Transverse colon (tissue), 3 donors: Measurements from ENCODE around the gene CLEC3B.

ENCODE experiments used
- POLR2A ChIP-seq: fragments of 450-650 bp; IDR thresholded peaks from one replicate; pipeline ENCODE4 v1.6.1; 2016; ENCODE audit warnings: antibody characterized with exemption, mild to moderate bottlenecking, moderate library complexity
- TF ChIP-seq, protein P1 (sequence below), 5 experiments: fragments of 200-600 bp in 3 of 5; fragments of 450-650 bp in 2 of 5; sonication (generic) in 3 of 5; IDR thresholded peaks; 1 replicate in 2 of 5; 2 replicates in 3 of 5; pipeline ENCODE4 v1.5.1; 2016 to 2017; ENCODE audit warnings: antibody characterized with exemption in 5 of 5, inconsistent platforms in 3 of 5, mild to moderate bottlenecking in 2 of 5, moderate library complexity in 1 of 5

DNA sequence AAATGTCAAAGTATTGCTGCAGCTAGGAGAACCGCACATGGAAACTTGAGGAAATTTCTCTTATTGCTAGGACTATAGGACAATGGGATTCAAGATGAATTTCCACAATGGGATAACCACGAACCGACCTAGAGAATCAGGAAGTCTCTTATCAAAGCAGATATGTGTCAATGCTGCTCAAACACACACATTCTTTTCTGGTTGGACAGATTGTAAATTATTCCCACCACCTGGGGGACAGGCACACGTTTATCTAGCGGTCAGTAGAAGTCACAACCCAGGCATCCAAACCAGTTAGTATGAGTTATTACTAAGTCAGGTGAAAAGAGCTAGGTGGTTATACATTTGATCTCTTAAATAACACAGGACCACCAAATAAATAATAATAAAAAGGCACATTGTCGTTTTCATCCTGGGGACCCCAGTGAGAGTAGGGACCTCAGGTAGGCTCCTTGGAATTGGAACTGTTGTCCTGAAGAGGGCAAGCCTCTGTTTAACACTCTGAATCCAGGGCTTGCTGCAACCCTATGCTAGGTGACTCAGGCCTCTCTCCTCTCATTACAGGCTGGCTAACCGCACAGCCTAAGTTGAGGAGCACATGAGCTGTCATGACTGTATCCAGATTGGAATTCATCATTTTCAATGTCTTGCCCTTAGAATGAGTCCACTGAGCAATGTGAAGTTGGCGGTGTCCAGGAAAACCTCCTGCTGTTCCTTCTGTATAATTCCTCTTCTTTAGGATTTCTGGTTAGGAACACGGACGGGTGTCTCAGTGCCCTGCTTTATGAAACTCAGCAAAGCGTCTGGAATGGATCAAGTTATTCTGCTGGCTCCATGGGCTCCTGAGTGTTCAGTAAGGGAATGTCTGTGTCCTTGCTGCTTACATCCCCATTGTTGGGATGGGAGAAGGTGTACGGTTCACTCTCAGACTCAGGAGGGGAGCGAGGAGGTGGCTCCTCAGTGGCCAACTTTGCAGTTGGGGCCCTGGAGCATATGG lies 59.0 kb downstream of the CLEC3B start:
- TF ChIP-seq, protein P1, sequence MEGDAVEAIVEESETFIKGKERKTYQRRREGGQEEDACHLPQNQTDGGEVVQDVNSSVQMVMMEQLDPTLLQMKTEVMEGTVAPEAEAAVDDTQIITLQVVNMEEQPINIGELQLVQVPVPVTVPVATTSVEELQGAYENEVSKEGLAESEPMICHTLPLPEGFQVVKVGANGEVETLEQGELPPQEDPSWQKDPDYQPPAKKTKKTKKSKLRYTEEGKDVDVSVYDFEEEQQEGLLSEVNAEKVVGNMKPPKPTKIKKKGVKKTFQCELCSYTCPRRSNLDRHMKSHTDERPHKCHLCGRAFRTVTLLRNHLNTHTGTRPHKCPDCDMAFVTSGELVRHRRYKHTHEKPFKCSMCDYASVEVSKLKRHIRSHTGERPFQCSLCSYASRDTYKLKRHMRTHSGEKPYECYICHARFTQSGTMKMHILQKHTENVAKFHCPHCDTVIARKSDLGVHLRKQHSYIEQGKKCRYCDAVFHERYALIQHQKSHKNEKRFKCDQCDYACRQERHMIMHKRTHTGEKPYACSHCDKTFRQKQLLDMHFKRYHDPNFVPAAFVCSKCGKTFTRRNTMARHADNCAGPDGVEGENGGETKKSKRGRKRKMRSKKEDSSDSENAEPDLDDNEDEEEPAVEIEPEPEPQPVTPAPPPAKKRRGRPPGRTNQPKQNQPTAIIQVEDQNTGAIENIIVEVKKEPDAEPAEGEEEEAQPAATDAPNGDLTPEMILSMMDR (IDR thresholded peaks at IDR 0.05), result no peak
- no peak for TF ChIP-seq POLR2A
